ENCODE measurements around the gene PRKACA.

DNA sequence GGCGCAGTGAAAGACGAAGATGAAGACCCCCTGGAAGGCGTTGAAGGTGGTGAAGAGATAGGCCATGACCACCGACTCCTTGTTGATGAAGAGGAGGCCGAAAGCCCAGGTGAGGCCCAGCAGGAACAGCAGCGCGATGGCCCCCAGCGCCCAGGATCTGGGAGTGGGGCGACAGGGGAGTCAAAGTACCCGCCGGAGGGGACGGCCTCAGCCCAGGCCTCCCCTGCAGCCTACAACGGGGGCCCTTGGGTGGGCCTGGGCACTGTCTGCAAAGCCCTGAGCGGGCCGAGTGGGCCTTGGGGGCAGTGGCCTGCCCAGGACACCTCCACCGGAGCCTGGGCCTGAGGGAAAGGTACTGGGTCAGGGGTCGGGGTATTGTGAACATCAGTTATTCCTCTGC, 37.8 kb upstream of the PRKACA start:
- TF ChIP-seq, protein P1, sequence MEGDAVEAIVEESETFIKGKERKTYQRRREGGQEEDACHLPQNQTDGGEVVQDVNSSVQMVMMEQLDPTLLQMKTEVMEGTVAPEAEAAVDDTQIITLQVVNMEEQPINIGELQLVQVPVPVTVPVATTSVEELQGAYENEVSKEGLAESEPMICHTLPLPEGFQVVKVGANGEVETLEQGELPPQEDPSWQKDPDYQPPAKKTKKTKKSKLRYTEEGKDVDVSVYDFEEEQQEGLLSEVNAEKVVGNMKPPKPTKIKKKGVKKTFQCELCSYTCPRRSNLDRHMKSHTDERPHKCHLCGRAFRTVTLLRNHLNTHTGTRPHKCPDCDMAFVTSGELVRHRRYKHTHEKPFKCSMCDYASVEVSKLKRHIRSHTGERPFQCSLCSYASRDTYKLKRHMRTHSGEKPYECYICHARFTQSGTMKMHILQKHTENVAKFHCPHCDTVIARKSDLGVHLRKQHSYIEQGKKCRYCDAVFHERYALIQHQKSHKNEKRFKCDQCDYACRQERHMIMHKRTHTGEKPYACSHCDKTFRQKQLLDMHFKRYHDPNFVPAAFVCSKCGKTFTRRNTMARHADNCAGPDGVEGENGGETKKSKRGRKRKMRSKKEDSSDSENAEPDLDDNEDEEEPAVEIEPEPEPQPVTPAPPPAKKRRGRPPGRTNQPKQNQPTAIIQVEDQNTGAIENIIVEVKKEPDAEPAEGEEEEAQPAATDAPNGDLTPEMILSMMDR (IDR thresholded peaks at IDR 0.05) = no peak
- TF ChIP-seq POLR2A (IDR thresholded peaks at IDR 0.05) (no peak), EP300 (IDR thresholded peaks at IDR 0.05; ENCODE audit: low read depth) (no peak)
